Astrocyte (in vitro differentiated cells and primary cell): Measurements from ENCODE around the gene BLOC1S5.
"Not testable (repeated sequence)": the region's sequence is repeated elsewhere in the genome, so short reads cannot be mapped to it uniquely, and the experiment has no call there.

Source experiments
- EZH2 ChIP-seq: IDR thresholded peaks from 2 replicates; pipeline ENCODE4 v1.6.1; 2012; ENCODE audit warnings: mild to moderate bottlenecking, low read length, inconsistent platforms; ENCODE audit not compliant: insufficient read depth
- TF ChIP-seq, protein P1 (sequence below): IDR thresholded peaks from 2 replicates; pipeline ENCODE4 v1.5.1; 2011; ENCODE audit warnings: low read depth, mild to moderate bottlenecking, inconsistent platforms, low read length, moderate library complexity; ENCODE audit not compliant: insufficient read depth

DNA sequence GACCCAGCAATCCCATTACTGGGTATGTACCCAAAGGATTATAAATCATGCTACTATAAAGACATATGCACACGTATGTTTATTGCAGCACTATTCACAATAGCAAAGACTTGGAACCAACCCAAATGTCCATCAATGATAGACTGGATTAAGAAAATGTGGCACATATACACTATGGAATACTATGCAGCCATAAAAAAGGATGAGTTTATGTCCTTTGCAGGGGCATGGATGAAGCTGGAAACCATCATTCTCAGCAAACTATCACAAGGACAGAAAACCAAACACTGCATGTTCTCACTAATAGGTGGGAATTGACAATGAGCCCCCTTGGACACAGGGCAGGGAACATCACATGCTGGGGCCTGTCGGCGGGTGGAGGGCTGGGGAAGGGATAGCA, 30.1 kb downstream of the BLOC1S5 start:
- TF ChIP-seq, protein P1, sequence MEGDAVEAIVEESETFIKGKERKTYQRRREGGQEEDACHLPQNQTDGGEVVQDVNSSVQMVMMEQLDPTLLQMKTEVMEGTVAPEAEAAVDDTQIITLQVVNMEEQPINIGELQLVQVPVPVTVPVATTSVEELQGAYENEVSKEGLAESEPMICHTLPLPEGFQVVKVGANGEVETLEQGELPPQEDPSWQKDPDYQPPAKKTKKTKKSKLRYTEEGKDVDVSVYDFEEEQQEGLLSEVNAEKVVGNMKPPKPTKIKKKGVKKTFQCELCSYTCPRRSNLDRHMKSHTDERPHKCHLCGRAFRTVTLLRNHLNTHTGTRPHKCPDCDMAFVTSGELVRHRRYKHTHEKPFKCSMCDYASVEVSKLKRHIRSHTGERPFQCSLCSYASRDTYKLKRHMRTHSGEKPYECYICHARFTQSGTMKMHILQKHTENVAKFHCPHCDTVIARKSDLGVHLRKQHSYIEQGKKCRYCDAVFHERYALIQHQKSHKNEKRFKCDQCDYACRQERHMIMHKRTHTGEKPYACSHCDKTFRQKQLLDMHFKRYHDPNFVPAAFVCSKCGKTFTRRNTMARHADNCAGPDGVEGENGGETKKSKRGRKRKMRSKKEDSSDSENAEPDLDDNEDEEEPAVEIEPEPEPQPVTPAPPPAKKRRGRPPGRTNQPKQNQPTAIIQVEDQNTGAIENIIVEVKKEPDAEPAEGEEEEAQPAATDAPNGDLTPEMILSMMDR = not testable (repeated sequence)
- TF ChIP-seq EZH2 = not testable (repeated sequence)
